ENCODE measurements around the gene C17orf58.

DNA sequence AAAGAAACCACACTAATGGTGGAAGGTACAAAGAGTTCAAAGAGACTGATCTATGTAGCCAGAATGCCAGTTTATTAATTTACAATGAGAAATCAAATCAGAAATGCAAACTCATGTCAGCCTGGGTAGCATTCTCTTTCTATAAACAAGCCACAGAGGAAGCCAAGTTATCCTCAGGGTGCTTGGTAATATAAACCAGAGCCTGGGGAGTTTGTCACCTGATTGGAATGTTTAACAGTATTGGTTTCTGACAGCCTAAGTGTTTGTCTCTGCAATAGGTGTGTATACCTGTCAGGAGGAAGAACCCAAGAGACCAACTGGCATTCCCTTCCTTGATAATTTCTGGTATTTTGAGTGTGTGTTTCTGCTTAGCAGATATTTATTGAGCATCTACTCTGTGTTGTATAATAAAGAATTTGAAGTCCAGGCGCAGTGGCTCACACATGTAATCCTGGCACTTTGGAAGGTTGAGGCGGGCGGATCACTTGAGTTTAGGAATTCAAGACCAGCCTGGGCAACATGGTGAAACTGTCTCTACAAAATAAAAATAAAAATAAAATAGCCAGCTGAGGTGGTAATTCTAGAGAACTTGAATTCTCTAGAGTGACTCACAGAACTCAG lies 3.1 kb upstream of the C17orf58 start:
- no peak for TF ChIP-seq POLR2A (IDR thresholded peaks at IDR 0.05)
- TF ChIP-seq, protein P1, sequence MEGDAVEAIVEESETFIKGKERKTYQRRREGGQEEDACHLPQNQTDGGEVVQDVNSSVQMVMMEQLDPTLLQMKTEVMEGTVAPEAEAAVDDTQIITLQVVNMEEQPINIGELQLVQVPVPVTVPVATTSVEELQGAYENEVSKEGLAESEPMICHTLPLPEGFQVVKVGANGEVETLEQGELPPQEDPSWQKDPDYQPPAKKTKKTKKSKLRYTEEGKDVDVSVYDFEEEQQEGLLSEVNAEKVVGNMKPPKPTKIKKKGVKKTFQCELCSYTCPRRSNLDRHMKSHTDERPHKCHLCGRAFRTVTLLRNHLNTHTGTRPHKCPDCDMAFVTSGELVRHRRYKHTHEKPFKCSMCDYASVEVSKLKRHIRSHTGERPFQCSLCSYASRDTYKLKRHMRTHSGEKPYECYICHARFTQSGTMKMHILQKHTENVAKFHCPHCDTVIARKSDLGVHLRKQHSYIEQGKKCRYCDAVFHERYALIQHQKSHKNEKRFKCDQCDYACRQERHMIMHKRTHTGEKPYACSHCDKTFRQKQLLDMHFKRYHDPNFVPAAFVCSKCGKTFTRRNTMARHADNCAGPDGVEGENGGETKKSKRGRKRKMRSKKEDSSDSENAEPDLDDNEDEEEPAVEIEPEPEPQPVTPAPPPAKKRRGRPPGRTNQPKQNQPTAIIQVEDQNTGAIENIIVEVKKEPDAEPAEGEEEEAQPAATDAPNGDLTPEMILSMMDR (IDR thresholded peaks at IDR 0.05): no peak
- no peak for TF ChIP-seq EP300 (IDR thresholded peaks at IDR 0.05)
